Progenitor cell of endocrine pancreas (in vitro differentiated cells): ENCODE results near the gene OR8J3. TPM values are rescaled to one million over a fixed set of nuclear protein-coding genes. Genes with fewer than 3 reads are reported as not detected.

Experiments
- DNase-seq: peaks from one replicate; pipeline ENCODE4 v3.0.0; 2021; ENCODE audit warnings: low spot score; ENCODE audit not compliant: unreplicated experiment
- H3K27ac Mint-ChIP-seq: 2 replicates; pipeline ENCODE4 v1.8.0; 2021; ENCODE audit warnings: mild to moderate bottlenecking, moderate library complexity, mixed read lengths
- H3K27me3 Mint-ChIP-seq: 2 replicates; pipeline ENCODE4 v1.8.0; 2021; ENCODE audit warnings: mixed read lengths
- H3K36me3 Mint-ChIP-seq: 2 replicates; pipeline ENCODE4 v1.8.0; 2022; ENCODE audit warnings: mixed read lengths; ENCODE audit not compliant: insufficient read depth
- H3K4me1 Mint-ChIP-seq: 2 replicates; pipeline ENCODE4 v1.8.0; 2021; ENCODE audit warnings: low read depth, mixed read lengths
- H3K4me3 Mint-ChIP-seq: 2 replicates; pipeline ENCODE4 v1.8.0; 2021; ENCODE audit warnings: low read depth, mild to moderate bottlenecking, moderate library complexity, mixed read lengths
- H3K9me3 Mint-ChIP-seq: 2 replicates; pipeline ENCODE4 v1.8.0; 2021; ENCODE audit warnings: low read depth, mixed read lengths
- long read RNA-seq: library from polyadenylated mRNA; unstranded; transcript quantifications from one replicate; pipeline ENCODE4 v2.0.0, GENCODE V29; 2020
- total RNA-seq: library from RNA; stranded (reverse); gene quantifications from 2 replicates; pipeline ENCODE4 v1.2.1, GENCODE V29; 2021
- TF ChIP-seq, protein P1 (sequence below): fragments of 200-600 bp; sonication (generic); IDR thresholded peaks from one replicate; pipeline ENCODE4 v1.5.0; 2021; ENCODE audit warnings: antibody characterized with exemption, mild to moderate bottlenecking; ENCODE audit not compliant: unreplicated experiment

The OR8J3 gene, protein sequence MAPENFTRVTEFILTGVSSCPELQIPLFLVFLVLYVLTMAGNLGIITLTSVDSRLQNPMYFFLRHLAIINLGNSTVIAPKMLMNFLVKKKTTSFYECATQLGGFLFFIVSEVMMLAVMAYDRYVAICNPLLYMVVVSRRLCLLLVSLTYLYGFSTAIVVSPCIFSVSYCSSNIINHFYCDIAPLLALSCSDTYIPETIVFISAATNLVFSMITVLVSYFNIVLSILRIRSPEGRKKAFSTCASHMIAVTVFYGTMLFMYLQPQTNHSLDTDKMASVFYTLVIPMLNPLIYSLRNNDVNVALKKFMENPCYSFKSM
- total RNA-seq, result not detected in 2 replicates
- long read RNA-seq, result 0 reads

DNA sequence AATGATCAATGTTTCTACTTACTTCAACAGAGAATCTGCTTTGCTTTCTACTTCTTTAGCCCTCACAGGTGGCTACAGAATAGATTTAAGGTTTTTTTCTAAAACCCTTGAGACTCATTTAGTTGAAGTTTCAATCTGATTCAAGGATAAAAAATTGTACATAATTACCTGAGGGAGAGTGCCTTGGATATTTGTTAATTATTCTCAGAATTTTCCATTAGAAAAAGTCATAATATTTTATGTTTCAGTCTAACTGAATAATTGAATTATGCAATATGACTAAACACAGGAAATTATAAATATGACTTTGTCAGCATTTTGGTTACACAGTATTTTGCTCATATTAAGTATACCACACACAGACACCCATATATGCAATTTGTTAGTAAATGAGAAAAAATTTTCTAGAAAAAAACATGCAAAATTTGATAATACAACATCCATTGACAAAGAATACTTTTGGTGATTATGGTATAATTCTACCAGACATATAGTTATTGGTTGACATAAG lies at the start of gene OR8J3:
OR8J3 (minus strand) TSS at position 51 of the 511 bp plus-strand sequence. CDS start 2,483 bp downstream, outside the sequence.
- H3K36me3 Mint-ChIP-seq, result no peaks in the 10 kb centered on the region
- H3K27me3 Mint-ChIP-seq, result no peaks in the 10 kb centered on the region
- H3K4me1 Mint-ChIP-seq, result peaks cover 1% of the 10 kb centered on the region
- DNase-seq, result no peak
- peaks cover 12% of the 10 kb centered on the region for H3K9me3 Mint-ChIP-seq
- no peak within 1 kb of the TSS for H3K4me3 Mint-ChIP-seq
- TF ChIP-seq, protein P1, sequence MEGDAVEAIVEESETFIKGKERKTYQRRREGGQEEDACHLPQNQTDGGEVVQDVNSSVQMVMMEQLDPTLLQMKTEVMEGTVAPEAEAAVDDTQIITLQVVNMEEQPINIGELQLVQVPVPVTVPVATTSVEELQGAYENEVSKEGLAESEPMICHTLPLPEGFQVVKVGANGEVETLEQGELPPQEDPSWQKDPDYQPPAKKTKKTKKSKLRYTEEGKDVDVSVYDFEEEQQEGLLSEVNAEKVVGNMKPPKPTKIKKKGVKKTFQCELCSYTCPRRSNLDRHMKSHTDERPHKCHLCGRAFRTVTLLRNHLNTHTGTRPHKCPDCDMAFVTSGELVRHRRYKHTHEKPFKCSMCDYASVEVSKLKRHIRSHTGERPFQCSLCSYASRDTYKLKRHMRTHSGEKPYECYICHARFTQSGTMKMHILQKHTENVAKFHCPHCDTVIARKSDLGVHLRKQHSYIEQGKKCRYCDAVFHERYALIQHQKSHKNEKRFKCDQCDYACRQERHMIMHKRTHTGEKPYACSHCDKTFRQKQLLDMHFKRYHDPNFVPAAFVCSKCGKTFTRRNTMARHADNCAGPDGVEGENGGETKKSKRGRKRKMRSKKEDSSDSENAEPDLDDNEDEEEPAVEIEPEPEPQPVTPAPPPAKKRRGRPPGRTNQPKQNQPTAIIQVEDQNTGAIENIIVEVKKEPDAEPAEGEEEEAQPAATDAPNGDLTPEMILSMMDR, result no peak
- no peak within 1 kb of the TSS for H3K27ac Mint-ChIP-seq

DNA sequence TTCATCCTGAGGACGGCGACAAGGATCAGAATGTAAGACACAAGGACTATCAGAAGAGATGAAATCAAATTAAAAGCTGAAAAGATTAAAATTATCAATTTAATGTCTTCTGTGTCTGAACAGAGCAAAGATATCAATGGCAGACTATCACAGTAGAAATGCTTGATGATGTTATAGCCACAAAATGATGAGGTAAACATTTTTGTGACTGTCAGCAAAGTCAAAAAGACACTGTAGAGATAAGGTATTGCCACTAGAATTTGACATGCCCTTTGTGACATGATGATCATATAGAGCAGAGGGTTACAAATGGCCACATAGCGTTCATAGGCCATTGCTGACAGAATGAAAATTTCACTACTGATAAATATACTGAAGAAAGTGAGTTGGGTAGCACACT lies 48.6 kb upstream of the OR8J3 start:
- Mint-ChIP-seq H3K27ac (no peak overlapping the region), H3K27me3 (no peaks in the 10 kb centered on the region), H3K9me3 (peaks cover 18% of the 10 kb centered on the region), H3K4me3 (no peak overlapping the region), H3K4me1 (no peaks in the 10 kb centered on the region), H3K36me3 (peaks cover 3% of the 10 kb centered on the region)
- TF ChIP-seq, protein P1, result no peak
- no peak for DNase-seq

DNA sequence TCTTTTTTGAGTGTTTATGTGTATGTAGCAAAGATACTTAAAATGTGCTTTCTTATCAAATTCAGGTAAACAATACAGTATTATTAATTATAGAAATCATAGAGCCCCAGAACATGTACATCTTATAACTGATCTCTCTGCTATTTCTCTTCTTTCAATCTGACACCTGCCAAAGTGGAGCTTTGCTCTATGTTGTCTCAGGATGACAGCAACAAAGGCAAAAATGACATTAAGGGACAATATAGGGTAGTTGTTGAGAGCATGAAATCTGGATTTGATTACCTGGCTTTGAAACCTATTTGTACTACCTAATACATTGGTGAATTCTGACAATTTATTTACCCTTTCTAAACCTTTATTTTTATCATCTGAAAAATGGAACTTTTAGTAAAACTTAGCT lies 43.5 kb upstream of the OR8J3 start:
- no peak overlapping the region for H3K4me3 Mint-ChIP-seq
- H3K27ac Mint-ChIP-seq, result no peak overlapping the region
- peaks cover 12% of the 10 kb centered on the region for H3K9me3 Mint-ChIP-seq
- H3K27me3 Mint-ChIP-seq, result no peaks in the 10 kb centered on the region
- no peaks in the 10 kb centered on the region for H3K4me1 Mint-ChIP-seq
- H3K36me3 Mint-ChIP-seq, result peaks cover 2% of the 10 kb centered on the region
- DNase-seq, result no peak
- TF ChIP-seq, protein P1, result no peak

DNA sequence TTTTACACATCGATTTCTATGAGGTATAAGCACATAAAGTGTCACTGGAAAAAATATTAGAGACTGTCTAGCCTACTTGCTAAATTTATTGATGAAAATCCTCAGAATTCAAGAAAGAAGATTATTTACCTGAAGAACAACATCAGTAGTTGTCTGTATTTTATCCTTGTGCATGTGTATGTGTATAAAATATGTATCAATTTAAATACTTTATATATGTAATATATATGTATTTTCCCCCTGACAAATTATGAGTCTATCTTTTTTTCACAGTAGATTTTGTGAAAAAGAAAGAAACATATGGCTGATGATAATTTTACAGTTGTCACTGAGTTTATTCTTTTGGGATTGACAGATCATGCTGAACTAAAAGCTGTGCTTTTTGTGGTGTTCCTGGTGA lies 36.3 kb upstream of the OR8J3 start, which contains the start of gene OR5J2:
OR5J2 (plus strand) TSS at position 301 of the 400 bp plus-strand sequence; CDS start at position 301, 0 bp downstream.
- no peak within 1 kb of the TSS for H3K4me3 Mint-ChIP-seq
- peaks cover 14% of the 10 kb centered on the region for H3K9me3 Mint-ChIP-seq
- peaks cover 2% of the 10 kb centered on the region for H3K36me3 Mint-ChIP-seq
- H3K27me3 Mint-ChIP-seq, result no peaks in the 10 kb centered on the region
- no peak for DNase-seq
- TF ChIP-seq, protein P1, result no peak
- peaks cover 8% of the 10 kb centered on the region for H3K4me1 Mint-ChIP-seq
- H3K27ac Mint-ChIP-seq, result no peak within 1 kb of the TSS

DNA sequence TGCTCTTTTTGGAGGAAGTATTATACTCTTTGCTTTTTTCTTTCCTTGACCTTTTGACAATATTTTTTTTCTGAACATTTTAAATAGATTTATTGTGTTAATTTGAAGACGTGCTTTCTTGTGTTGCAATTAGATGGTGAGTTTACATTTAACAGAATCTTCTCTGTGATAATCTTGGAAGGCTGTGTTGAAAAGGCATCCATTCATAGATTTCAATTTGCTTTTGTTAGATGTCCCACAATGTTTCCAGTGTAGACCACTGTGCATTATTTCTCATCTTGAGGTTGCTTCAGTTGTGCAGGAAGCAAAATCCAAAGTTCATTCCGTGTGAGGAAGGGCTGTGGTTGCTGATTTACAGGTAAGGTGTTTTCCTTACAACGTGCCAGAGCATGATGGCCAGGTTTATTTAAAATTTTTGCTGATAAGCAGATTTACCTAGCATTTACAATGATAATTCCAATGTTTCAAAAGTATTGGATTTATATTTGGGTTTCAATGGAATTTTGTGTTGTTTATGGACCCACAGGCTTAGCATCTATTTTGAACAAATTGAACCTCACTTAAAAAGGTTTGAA lies 32.3 kb upstream of the OR8J3 start:
- TF ChIP-seq, protein P1, result no peak
- H3K4me3 Mint-ChIP-seq, result no peak overlapping the region
- peaks cover 10% of the 10 kb centered on the region for H3K4me1 Mint-ChIP-seq
- H3K27me3 Mint-ChIP-seq, result no peaks in the 10 kb centered on the region
- H3K27ac Mint-ChIP-seq, result peak overlapping the region; percentile 0
- no peak for DNase-seq
- H3K36me3 Mint-ChIP-seq, result no peaks in the 10 kb centered on the region
- peaks cover 10% of the 10 kb centered on the region for H3K9me3 Mint-ChIP-seq
